22Rv1 (cell line): ENCODE data around the gene STOX2.

Source experiments
- ZFX ChIP-seq: fragments of 450-650 bp; IDR thresholded peaks from 2 replicates; pipeline ENCODE4 v1.6.1; 2017; ENCODE audit warnings: antibody characterized with exemption, borderline replicate concordance
- TF ChIP-seq, protein P1 (sequence below): fragments of 450-650 bp; IDR thresholded peaks from 2 replicates; pipeline ENCODE4 v1.5.1; 2017; ENCODE audit warnings: mild to moderate bottlenecking

DNA sequence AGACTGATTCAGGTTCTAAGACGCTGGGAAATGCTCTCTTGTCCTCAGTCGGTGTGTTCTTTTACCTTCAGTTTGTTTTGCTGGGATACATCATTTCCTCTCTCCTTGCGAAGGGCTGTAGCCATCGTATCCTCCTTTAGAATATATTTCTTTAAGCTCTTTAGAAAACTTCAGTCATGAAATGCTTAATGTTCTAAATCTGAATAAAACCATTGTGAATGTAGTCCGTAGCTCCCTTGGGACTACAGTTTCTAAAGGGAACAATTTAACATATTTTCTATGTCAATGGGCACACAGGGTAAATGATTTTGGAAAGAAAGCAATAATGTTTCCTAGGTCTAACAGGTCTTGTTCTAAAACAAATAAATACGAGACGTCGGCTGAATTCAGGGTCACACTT is 40.6 kb downstream of the STOX2 start:
- TF ChIP-seq, protein P1, sequence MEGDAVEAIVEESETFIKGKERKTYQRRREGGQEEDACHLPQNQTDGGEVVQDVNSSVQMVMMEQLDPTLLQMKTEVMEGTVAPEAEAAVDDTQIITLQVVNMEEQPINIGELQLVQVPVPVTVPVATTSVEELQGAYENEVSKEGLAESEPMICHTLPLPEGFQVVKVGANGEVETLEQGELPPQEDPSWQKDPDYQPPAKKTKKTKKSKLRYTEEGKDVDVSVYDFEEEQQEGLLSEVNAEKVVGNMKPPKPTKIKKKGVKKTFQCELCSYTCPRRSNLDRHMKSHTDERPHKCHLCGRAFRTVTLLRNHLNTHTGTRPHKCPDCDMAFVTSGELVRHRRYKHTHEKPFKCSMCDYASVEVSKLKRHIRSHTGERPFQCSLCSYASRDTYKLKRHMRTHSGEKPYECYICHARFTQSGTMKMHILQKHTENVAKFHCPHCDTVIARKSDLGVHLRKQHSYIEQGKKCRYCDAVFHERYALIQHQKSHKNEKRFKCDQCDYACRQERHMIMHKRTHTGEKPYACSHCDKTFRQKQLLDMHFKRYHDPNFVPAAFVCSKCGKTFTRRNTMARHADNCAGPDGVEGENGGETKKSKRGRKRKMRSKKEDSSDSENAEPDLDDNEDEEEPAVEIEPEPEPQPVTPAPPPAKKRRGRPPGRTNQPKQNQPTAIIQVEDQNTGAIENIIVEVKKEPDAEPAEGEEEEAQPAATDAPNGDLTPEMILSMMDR = no peak
- no peak for TF ChIP-seq ZFX
